ENCODE results near the gene FARS2. TPM values are rescaled to one million over a fixed set of nuclear protein-coding genes. Genes with fewer than 3 reads are reported as not detected.

The FARS2 gene
- total RNA-seq, result 10 to 100 TPM; 23.9 to 26.0 TPM

- H3K4me3 Mint-ChIP-seq, result peak within 1 kb of the TSS; percentile 96 to 99
- peak; percentile 79 to 81 for ATAC-seq (replicated peaks in 1 of 2)
- H3K36me3 Mint-ChIP-seq (ENCODE audit: insufficient read depth in 2 of 2), result peaks cover 7 to 10% of the 10 kb centered on the region in 2 donors
- DNase-seq, result peak; percentile 92 to 94
- peaks cover 57% of the 10 kb centered on the region for H3K4me1 Mint-ChIP-seq (ENCODE audit: low read depth)
- H3K9me3 Mint-ChIP-seq, result no peaks in the 10 kb centered on the region
- no peaks in the 10 kb centered on the region for H3K27me3 Mint-ChIP-seq (ENCODE audit: low read depth)
- peak within 1 kb of the TSS; percentile 99 for H3K27ac Mint-ChIP-seq
Measured at GRCh38 chr6:5260661-5261544, at the start of gene FARS2, which contains the start of gene LYRM4. Gene FARS2 (plus strand): TSS chr6:5261513. Gene LYRM4 (minus strand): TSS chr6:5260950. CDS start chr6:5260733, 217 bp downstream.

GRCh38 chr6:5213836-5214235, 47.5 kb upstream of the FARS2 start:
- Mint-ChIP-seq H3K4me3 (no peak overlapping the region), H3K36me3 (ENCODE audit: insufficient read depth in 2 of 2) (peaks cover 0 to 6% of the 10 kb centered on the region in 2 donors), H3K9me3 (no peaks in the 10 kb centered on the region), H3K4me1 (ENCODE audit: low read depth) (peaks cover 13% of the 10 kb centered on the region), H3K27me3 (ENCODE audit: low read depth) (no peaks in the 10 kb centered on the region), H3K27ac (no peak overlapping the region)
- no peak for DNase-seq
- ATAC-seq (replicated peaks in 1 of 2), result no peak

- H3K27ac Mint-ChIP-seq, result no peak overlapping the region
- H3K27me3 Mint-ChIP-seq (ENCODE audit: low read depth), result no peaks in the 10 kb centered on the region
- no peaks in the 10 kb centered on the region for H3K9me3 Mint-ChIP-seq
- peaks cover 13% of the 10 kb centered on the region for H3K4me1 Mint-ChIP-seq (ENCODE audit: low read depth)
- ATAC-seq (replicated peaks in 1 of 2) (peak in 1 of 2 donors; percentile 75), DNase-seq (peak; percentile 32 to 66)
- H3K36me3 Mint-ChIP-seq (ENCODE audit: insufficient read depth in 2 of 2), result peaks cover 0 to 6% of the 10 kb centered on the region in 2 donors
- no peak overlapping the region for H3K4me3 Mint-ChIP-seq
Measured at GRCh38 chr6:5214570-5215052, 46.7 kb upstream of the FARS2 start.

GRCh38 chr6:5215159-5215558, 46.2 kb upstream of the FARS2 start:
- ATAC-seq (replicated peaks in 1 of 2), result no peak
- H3K4me1 Mint-ChIP-seq (ENCODE audit: low read depth), result peaks cover 17% of the 10 kb centered on the region
- no peak overlapping the region for H3K27ac Mint-ChIP-seq

GRCh38 chr6:5215799-5216198, 45.5 kb upstream of the FARS2 start:
- Mint-ChIP-seq H3K36me3 (ENCODE audit: insufficient read depth in 2 of 2) (peaks cover 0 to 6% of the 10 kb centered on the region in 2 donors), H3K27me3 (ENCODE audit: low read depth) (no peaks in the 10 kb centered on the region), H3K9me3 (no peaks in the 10 kb centered on the region), H3K27ac (no peak overlapping the region), H3K4me3 (no peak overlapping the region), H3K4me1 (ENCODE audit: low read depth) (peaks cover 15% of the 10 kb centered on the region)
- DNase-seq (no peak), ATAC-seq (replicated peaks in 1 of 2) (no peak)

More at GRCh38 chr6:5215159-5215558, 46.2 kb upstream of the FARS2 start:
- DNase-seq, result no peak
- no peaks in the 10 kb centered on the region for H3K9me3 Mint-ChIP-seq
- H3K27me3 Mint-ChIP-seq (ENCODE audit: low read depth), result no peaks in the 10 kb centered on the region
- peaks cover 0 to 6% of the 10 kb centered on the region in 2 donors for H3K36me3 Mint-ChIP-seq (ENCODE audit: insufficient read depth in 2 of 2)
- no peak overlapping the region for H3K4me3 Mint-ChIP-seq

GRCh38 chr6:5217356-5217755, 44.0 kb upstream of the FARS2 start:
- H3K27me3 Mint-ChIP-seq (ENCODE audit: low read depth), result no peaks in the 10 kb centered on the region

GRCh38 chr6:5219011-5219691, 42.2 kb upstream of the FARS2 start:
- no peaks in the 10 kb centered on the region for H3K27me3 Mint-ChIP-seq (ENCODE audit: low read depth)
- peaks cover 8% of the 10 kb centered on the region for H3K4me1 Mint-ChIP-seq (ENCODE audit: low read depth)
- ATAC-seq (replicated peaks in 1 of 2) (no peak), DNase-seq (no peak)
- no peak overlapping the region for H3K27ac Mint-ChIP-seq
- H3K9me3 Mint-ChIP-seq, result no peaks in the 10 kb centered on the region
- peaks cover 0 to 2% of the 10 kb centered on the region in 2 donors for H3K36me3 Mint-ChIP-seq (ENCODE audit: insufficient read depth in 2 of 2)
- no peak overlapping the region for H3K4me3 Mint-ChIP-seq

More at GRCh38 chr6:5217356-5217755, 44.0 kb upstream of the FARS2 start:
- Mint-ChIP-seq H3K36me3 (ENCODE audit: insufficient read depth in 2 of 2) (peaks cover 2 to 6% of the 10 kb centered on the region in 2 donors), H3K4me1 (ENCODE audit: low read depth) (peaks cover 8% of the 10 kb centered on the region), H3K4me3 (no peak overlapping the region), H3K27ac (no peak overlapping the region), H3K9me3 (no peaks in the 10 kb centered on the region)
- ATAC-seq (replicated peaks in 1 of 2), result no peak
- no peak for DNase-seq

- H3K9me3 Mint-ChIP-seq, result no peaks in the 10 kb centered on the region
- ATAC-seq (replicated peaks in 1 of 2) (no peak), DNase-seq (no peak)
- H3K4me1 Mint-ChIP-seq (ENCODE audit: low read depth), result peaks cover 8% of the 10 kb centered on the region
- peak overlapping the region; percentile 42 for H3K27ac Mint-ChIP-seq
- no peak overlapping the region for H3K4me3 Mint-ChIP-seq
- no peaks in the 10 kb centered on the region for H3K27me3 Mint-ChIP-seq (ENCODE audit: low read depth)
- peaks cover 0 to 2% of the 10 kb centered on the region in 2 donors for H3K36me3 Mint-ChIP-seq (ENCODE audit: insufficient read depth in 2 of 2)
Measured at GRCh38 chr6:5220443-5220842, 40.9 kb upstream of the FARS2 start.

GRCh38 chr6:5223309-5223708, 38.0 kb upstream of the FARS2 start:
- peaks cover 0 to 2% of the 10 kb centered on the region in 2 donors for H3K36me3 Mint-ChIP-seq (ENCODE audit: insufficient read depth in 2 of 2)
- ATAC-seq (replicated peaks in 1 of 2), result no peak
- H3K4me3 Mint-ChIP-seq, result no peak overlapping the region
- DNase-seq, result no peak
- no peaks in the 10 kb centered on the region for H3K9me3 Mint-ChIP-seq
- peaks cover 8% of the 10 kb centered on the region for H3K4me1 Mint-ChIP-seq (ENCODE audit: low read depth)
- no peak overlapping the region for H3K27ac Mint-ChIP-seq
- no peaks in the 10 kb centered on the region for H3K27me3 Mint-ChIP-seq (ENCODE audit: low read depth)

GRCh38 chr6:5229356-5229755, 32.0 kb upstream of the FARS2 start:
- Mint-ChIP-seq H3K9me3 (no peaks in the 10 kb centered on the region), H3K4me1 (ENCODE audit: low read depth) (peaks cover 11% of the 10 kb centered on the region), H3K36me3 (ENCODE audit: insufficient read depth in 2 of 2) (no peaks in the 10 kb centered on the region), H3K27ac (no peak overlapping the region), H3K27me3 (ENCODE audit: low read depth) (no peaks in the 10 kb centered on the region), H3K4me3 (no peak overlapping the region)
- ATAC-seq (replicated peaks in 1 of 2) (no peak), DNase-seq (no peak)

GRCh38 chr6:5230081-5230480, 31.2 kb upstream of the FARS2 start:
- no peaks in the 10 kb centered on the region for H3K9me3 Mint-ChIP-seq
- no peak for ATAC-seq (replicated peaks in 1 of 2)
- H3K27me3 Mint-ChIP-seq (ENCODE audit: low read depth), result no peaks in the 10 kb centered on the region
- no peak overlapping the region for H3K27ac Mint-ChIP-seq
- H3K4me3 Mint-ChIP-seq, result no peak overlapping the region
- no peaks in the 10 kb centered on the region for H3K36me3 Mint-ChIP-seq (ENCODE audit: insufficient read depth in 2 of 2)
- H3K4me1 Mint-ChIP-seq (ENCODE audit: low read depth), result peaks cover 11% of the 10 kb centered on the region
- no peak for DNase-seq

- no peak overlapping the region for H3K4me3 Mint-ChIP-seq
- H3K4me1 Mint-ChIP-seq (ENCODE audit: low read depth), result peaks cover 11% of the 10 kb centered on the region
- no peak overlapping the region for H3K27ac Mint-ChIP-seq
- DNase-seq, result no peak
- H3K9me3 Mint-ChIP-seq, result no peaks in the 10 kb centered on the region
- H3K27me3 Mint-ChIP-seq (ENCODE audit: low read depth), result no peaks in the 10 kb centered on the region
- peaks cover 0 to 2% of the 10 kb centered on the region in 2 donors for H3K36me3 Mint-ChIP-seq (ENCODE audit: insufficient read depth in 2 of 2)
- no peak for ATAC-seq (replicated peaks in 1 of 2)
Measured at GRCh38 chr6:5231289-5231688, 30.0 kb upstream of the FARS2 start.

GRCh38 chr6:5234874-5235273, 26.4 kb upstream of the FARS2 start:
- no peak overlapping the region for H3K27ac Mint-ChIP-seq
- no peaks in the 10 kb centered on the region for H3K27me3 Mint-ChIP-seq (ENCODE audit: low read depth)
- no peak for ATAC-seq (replicated peaks in 1 of 2)
- H3K9me3 Mint-ChIP-seq, result no peaks in the 10 kb centered on the region
- no peak for DNase-seq
- H3K4me3 Mint-ChIP-seq, result no peak overlapping the region
- H3K4me1 Mint-ChIP-seq (ENCODE audit: low read depth), result peaks cover 11% of the 10 kb centered on the region
- H3K36me3 Mint-ChIP-seq (ENCODE audit: insufficient read depth in 2 of 2), result peaks cover 0 to 2% of the 10 kb centered on the region in 2 donors
